HFF-Myc (cell line): Measurements from ENCODE around the gene AP2A2.

Source experiments
- DNase-seq: peaks from one replicate; pipeline ENCODE4 v3.0.0-alpha.2; 2011; ENCODE audit warnings: low read depth; ENCODE audit errors: extremely low read depth
- H3K4me3 ChIP-seq: replicated peaks from 2 replicates; pipeline ENCODE4 v1.5.1; 2011; ENCODE audit warnings: low read depth, mild to moderate bottlenecking, control low read depth, low read length
- CTCF ChIP-seq: IDR thresholded peaks from 2 replicates; pipeline ENCODE4 v1.5.1; 2012; ENCODE audit warnings: mild to moderate bottlenecking, low read depth, low read length, control low read depth; ENCODE audit errors: missing control alignments

AP2A2 gene

DNA sequence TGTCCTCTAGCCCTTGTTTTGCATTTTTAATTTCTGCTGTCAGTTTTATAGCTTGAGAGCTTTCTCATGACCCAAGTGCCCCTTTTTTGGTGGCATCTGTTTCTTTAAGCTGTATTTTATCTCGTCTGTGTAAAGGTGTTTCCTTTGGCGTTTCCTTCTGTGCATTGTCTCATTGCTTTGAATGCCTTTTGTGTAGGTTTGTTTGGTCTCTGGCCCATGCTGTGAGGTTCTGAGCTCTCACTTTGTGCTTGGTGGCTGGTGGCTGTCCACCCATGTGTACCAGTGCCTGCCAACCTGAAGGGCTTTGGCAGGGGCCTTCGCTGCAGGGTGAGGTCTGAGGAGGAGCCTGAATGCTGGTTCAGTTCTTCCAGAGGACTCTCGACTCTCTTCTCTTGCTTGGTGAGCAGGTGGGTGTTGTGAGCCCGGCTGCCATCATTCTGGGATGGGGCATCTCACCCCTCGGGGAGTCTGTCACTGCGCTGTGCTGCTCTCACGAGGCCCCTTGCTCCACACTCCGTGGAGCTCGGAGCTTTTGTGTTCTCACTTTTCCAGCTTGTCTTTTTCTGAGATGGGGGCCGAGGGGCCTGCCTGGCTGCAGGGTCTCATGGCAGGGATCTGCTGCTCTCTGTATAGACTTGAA, 14.9 kb downstream of the AP2A2 start:
- no peak for DNase-seq
- TF ChIP-seq CTCF, result no peak
- H3K4me3 ChIP-seq, result no peak overlapping the region

- TF ChIP-seq CTCF, result no peak
- DNase-seq, result no peak
- H3K4me3 ChIP-seq, result no peak overlapping the region
Measured at GRCh38 chr11:942823-943222, 17.2 kb downstream of the AP2A2 start.

- no peak for TF ChIP-seq CTCF
- no peak for DNase-seq
- H3K4me3 ChIP-seq, result no peak overlapping the region
Measured at GRCh38 chr11:944711-945470, 19.2 kb downstream of the AP2A2 start.

DNA sequence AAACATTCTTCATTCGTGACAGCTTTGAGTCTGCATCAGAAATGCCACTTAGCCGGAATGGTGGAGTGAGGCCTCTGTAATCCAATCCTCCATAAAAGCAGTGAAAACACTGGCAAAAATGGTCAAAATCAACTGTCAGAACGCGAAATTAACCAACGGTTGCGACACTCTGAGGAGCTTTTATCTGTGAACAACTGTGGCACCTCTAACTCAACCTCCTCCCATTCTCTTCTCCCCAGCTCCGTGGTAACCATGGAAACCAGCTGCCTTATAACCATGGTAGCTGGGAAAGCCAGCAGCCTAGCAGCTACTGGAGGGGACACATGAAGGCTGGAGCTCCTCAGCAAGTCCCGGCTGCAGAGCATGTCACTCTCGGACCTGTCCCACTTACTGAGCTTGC, 20.3 kb downstream of the AP2A2 start:
- TF ChIP-seq CTCF, result no peak
- no peak for DNase-seq
- no peak overlapping the region for H3K4me3 ChIP-seq

DNA sequence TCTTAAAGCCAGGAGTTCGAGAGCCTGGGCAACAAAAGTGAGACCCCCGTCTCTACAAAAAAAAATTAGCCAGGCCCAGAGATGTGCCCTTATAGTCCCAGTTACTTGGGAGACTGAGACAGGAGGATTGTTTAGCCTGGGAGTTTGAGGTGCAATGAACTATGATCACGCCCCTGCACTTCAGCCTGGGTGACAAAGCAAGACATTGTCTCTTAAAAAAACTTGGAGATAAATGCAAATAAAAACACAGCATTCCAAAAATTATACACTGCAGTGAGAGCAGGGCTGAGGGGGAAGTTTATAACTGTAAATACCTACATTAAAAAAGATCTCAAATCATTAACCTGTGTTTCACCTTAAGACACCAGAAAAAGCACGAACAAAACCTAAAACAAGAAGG, 22.1 kb downstream of the AP2A2 start:
- no peak for DNase-seq
- TF ChIP-seq CTCF, result no peak
- no peak overlapping the region for H3K4me3 ChIP-seq

GRCh38 chr11:951507-951906, 25.8 kb downstream of the AP2A2 start:
- no peak overlapping the region for H3K4me3 ChIP-seq

More at GRCh38 chr11:951507-951906, 25.8 kb downstream of the AP2A2 start:
- TF ChIP-seq CTCF, result no peak
- DNase-seq, result no peak
